Caco-2 (cell line): ENCODE data around the gene ARHGEF2. TPM values are rescaled to one million over a fixed set of nuclear protein-coding genes. Genes with fewer than 3 reads are reported as not detected.
A peak's percentile ranks its signal among the peaks of the same experiment; 100 is the strongest.

Experiments used
- BruUV-seq: library from RNA; stranded (reverse); fragments of 400-500 nt; replicated peaks from 2 replicates; lab custom pipeline; 2021; lab: Mats Ljungman, UMichigan
- CTCF ChIA-PET: fragments of 300-600 bp; sonication (Branson Sonifier 250); formaldehyde crosslinking; loops from one replicate; lab custom pipeline; 2022; ENCODE audit warnings: antibody characterized with exemption; lab: Charles Lee
- POLR2A ChIA-PET: fragments of 300-600 bp; sonication (Branson Sonifier 250); formaldehyde crosslinking; loops from one replicate; lab custom pipeline; 2022; ENCODE audit warnings: antibody characterized with exemption; lab: Charles Lee
- DNase-seq, 2 experiments: peaks; one replicate each; pipeline versions ENCODE4 v3.0.0 to v3.0.0-alpha.2; 2020 to 2022
- H3K27me3 ChIP-seq: replicated peaks from 2 replicates; pipeline ENCODE4 v1.6.0; 2011; ENCODE audit warnings: low read length; ENCODE audit not compliant: control insufficient read depth, insufficient read depth
- H3K36me3 ChIP-seq: 2 replicates; pipeline ENCODE4 v1.5.1; 2011; ENCODE audit warnings: low read length; ENCODE audit not compliant: control insufficient read depth, insufficient read depth
- H3K4me1 ChIP-seq: fragments of 250-450 bp; sonication (Bioruptor Pico); 2 replicates; pipeline ENCODE4 v1.5.1; 2020; ENCODE audit warnings: mild to moderate bottlenecking
- H3K4me3 ChIP-seq: 2 replicates; pipeline ENCODE4 v1.5.1; 2011; ENCODE audit warnings: low read depth, mild to moderate bottlenecking, control low read depth, low read length
- H3K9me3 ChIP-seq: fragments of 250-450 bp; sonication (Bioruptor Pico); 2 replicates; pipeline ENCODE4 v1.5.1; 2020; ENCODE audit warnings: mild to moderate bottlenecking, moderate library complexity
- H3K27ac Mint-ChIP-seq: one replicate; pipeline ENCODE4 v1.8.0; 2022; ENCODE audit warnings: mixed read lengths; ENCODE audit not compliant: unreplicated experiment
- H3K27me3 Mint-ChIP-seq: one replicate; pipeline ENCODE4 v1.8.0; 2022; ENCODE audit warnings: mixed read lengths; ENCODE audit not compliant: insufficient read depth, unreplicated experiment
- H3K36me3 Mint-ChIP-seq: one replicate; pipeline ENCODE4 v1.8.0; 2022; ENCODE audit warnings: mild to moderate bottlenecking, mixed read lengths; ENCODE audit not compliant: insufficient read depth, unreplicated experiment
- H3K4me1 Mint-ChIP-seq: one replicate; pipeline ENCODE4 v1.8.0; 2022; ENCODE audit warnings: low read depth, mixed read lengths; ENCODE audit not compliant: unreplicated experiment
- H3K4me3 Mint-ChIP-seq: one replicate; pipeline ENCODE4 v1.8.0; 2022; ENCODE audit warnings: mild to moderate bottlenecking, moderate library complexity, mixed read lengths; ENCODE audit not compliant: unreplicated experiment
- H3K9me3 Mint-ChIP-seq: one replicate; pipeline ENCODE4 v1.8.0; 2022; ENCODE audit warnings: mixed read lengths; ENCODE audit not compliant: unreplicated experiment
- CTCF ChIP-seq, 2 experiments: fragments of 200-600 bp in 1 of 2; IDR thresholded peaks; 1 replicate in 1 of 2; 2 replicates in 1 of 2; pipeline versions ENCODE4 v1.5.1 to v1.8.0; 2011 to 2022; ENCODE audit warnings: antibody characterized with exemption in 1 of 2, control low read depth in 1 of 2, inconsistent platforms in 1 of 2, low read depth in 1 of 2, low read length in 1 of 2, mild to moderate bottlenecking in 1 of 2, moderate library complexity in 1 of 2; ENCODE audit not compliant: insufficient read depth in 1 of 2, severe bottlenecking in 1 of 2, unreplicated experiment in 1 of 2
- intact Hi-C: fragments of 100-400 bp; cut with micrococcal nuclease; formaldehyde crosslinking; loops from one replicate; pipeline ENCODE4 v1.10.0; 2022; ENCODE audit not compliant: unreplicated experiment
- total RNA-seq: library from RNA; stranded (reverse); gene quantifications from 2 replicates; pipeline ENCODE4 v1.2.3, GENCODE V29; 2022

The ARHGEF2 gene
- total RNA-seq, 1 experiment from 2014 or later, result 60.3 TPM

DNA sequence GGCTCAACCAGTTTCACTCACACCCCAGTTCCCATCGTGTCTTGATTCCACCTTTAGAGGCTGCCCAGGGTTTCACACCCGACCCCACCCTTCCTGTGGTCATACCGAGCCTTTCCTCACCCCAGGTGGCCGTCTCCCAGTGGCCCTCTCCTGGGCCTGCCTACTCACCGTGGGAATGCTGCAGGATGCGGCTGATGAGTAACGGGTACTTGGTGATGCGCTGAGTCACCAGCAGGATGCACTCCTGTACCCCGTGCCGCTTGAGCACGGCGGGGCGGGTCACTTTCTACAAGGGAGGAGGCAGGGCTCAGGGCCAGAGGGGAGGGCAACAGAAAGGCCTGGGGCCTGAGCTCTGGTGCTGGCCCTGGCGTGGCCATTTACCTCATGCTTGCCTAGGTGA, 16.4 kb downstream of the ARHGEF2 start:
- no peak for DNase-seq
- H3K9me3 ChIP-seq, result no peaks in the 10 kb centered on the region
- Mint-ChIP-seq H3K27ac (no peak overlapping the region), H3K27me3 (no peaks in the 10 kb centered on the region), H3K9me3 (no peaks in the 10 kb centered on the region), H3K4me3 (no peak overlapping the region), H3K36me3 (peaks cover 68% of the 10 kb centered on the region), H3K4me1 (no peaks in the 10 kb centered on the region)
- H3K27me3 ChIP-seq, result no peaks in the 10 kb centered on the region
- H3K4me1 ChIP-seq, result no peaks in the 10 kb centered on the region
- ChIA-PET POLR2A (no interaction called here), CTCF (no interaction called here)
- BruUV-seq, result no TSS peak
- TF ChIP-seq CTCF (IDR thresholded peaks at IDR 0.05; ENCODE audit: insufficient read depth in 1 of 2, low read depth in 1 of 2, low read length in 1 of 2, severe bottlenecking in 1 of 2, unreplicated experiment in 1 of 2), result no peak
- H3K4me3 ChIP-seq, result no peak overlapping the region
- peaks cover 7% of the 10 kb centered on the region for H3K36me3 ChIP-seq
- intact Hi-C loops, result no loop called here

- DNase-seq, result no peak
- no peaks in the 10 kb centered on the region for H3K27me3 ChIP-seq
- H3K4me3 ChIP-seq, result no peak overlapping the region
- no peaks in the 10 kb centered on the region for H3K9me3 Mint-ChIP-seq
- H3K27ac Mint-ChIP-seq, result peak overlapping the region; percentile 11
- intact Hi-C loops, result no loop called here
- CTCF ChIA-PET, result interaction anchor here (0.6 kb wide), 1 partner anchor 48 kb away, joined by 3 read pairs; no protein-coding TSS in a partner anchor
- H3K36me3 Mint-ChIP-seq, result peaks cover 77% of the 10 kb centered on the region
- no peaks in the 10 kb centered on the region for H3K9me3 ChIP-seq
- no peak for TF ChIP-seq CTCF (IDR thresholded peaks at IDR 0.05; ENCODE audit: insufficient read depth in 1 of 2, low read depth in 1 of 2, low read length in 1 of 2, severe bottlenecking in 1 of 2, unreplicated experiment in 1 of 2)
- no TSS peak for BruUV-seq
- POLR2A ChIA-PET, result interaction anchor here (0.9 kb wide), 1 partner anchor 18 kb away, joined by 3 read pairs; the partner anchor contains the start of gene ARHGEF2
- no peaks in the 10 kb centered on the region for H3K27me3 Mint-ChIP-seq
- no peaks in the 10 kb centered on the region for H3K4me1 Mint-ChIP-seq
- peaks cover 6% of the 10 kb centered on the region; the same call in 1 of the 2 replicates for H3K36me3 ChIP-seq
- H3K4me1 ChIP-seq, result no peaks in the 10 kb centered on the region
- no peak overlapping the region for H3K4me3 Mint-ChIP-seq
Measured at GRCh38 chr1:155960081-155960745, 18.1 kb downstream of the ARHGEF2 start.

DNA sequence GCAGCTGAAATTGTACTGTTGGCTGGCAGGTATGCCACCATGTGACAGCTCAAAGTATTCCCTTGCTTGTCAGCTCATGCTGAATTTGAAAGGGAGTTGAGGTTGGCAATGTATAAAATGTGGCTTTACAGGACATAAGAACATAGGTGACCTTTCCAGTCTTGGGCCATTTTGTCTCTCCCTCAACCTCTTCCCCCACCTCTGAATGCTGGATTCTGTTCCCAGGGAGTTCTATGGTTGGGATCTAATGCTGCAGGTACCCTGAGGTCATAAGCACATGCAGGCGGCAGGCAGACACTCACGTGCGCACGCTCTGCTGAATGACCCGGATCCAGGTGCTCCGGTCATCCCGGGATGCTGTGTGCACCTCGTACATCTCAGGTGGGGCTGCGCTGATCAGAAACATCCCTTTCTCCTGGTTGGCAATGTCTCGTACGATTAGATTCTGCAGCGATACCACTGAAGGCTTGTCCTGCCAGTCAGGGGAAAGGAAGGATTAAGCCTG, 20.9 kb downstream of the ARHGEF2 start:
- Mint-ChIP-seq H3K4me1 (no peaks in the 10 kb centered on the region), H3K9me3 (no peaks in the 10 kb centered on the region), H3K27ac (no peak overlapping the region), H3K27me3 (no peaks in the 10 kb centered on the region), H3K36me3 (peaks cover 89% of the 10 kb centered on the region), H3K4me3 (no peak overlapping the region)
- no peak for TF ChIP-seq CTCF (IDR thresholded peaks at IDR 0.05; ENCODE audit: insufficient read depth in 1 of 2, low read depth in 1 of 2, low read length in 1 of 2, severe bottlenecking in 1 of 2, unreplicated experiment in 1 of 2)
- Histone ChIP-seq H3K27me3 (no peaks in the 10 kb centered on the region), H3K4me3 (no peak overlapping the region), H3K4me1 (no peaks in the 10 kb centered on the region), H3K9me3 (no peaks in the 10 kb centered on the region), H3K36me3 (peaks cover 3% of the 10 kb centered on the region)
- BruUV-seq, result no TSS peak
- ChIA-PET CTCF (interaction anchor here (1.3 kb wide), 1 partner anchor 19 kb away, joined by 7 read pairs; no protein-coding TSS in a partner anchor), POLR2A (no interaction called here)
- intact Hi-C loops, result no loop called here
- DNase-seq, result no peak
